GM19099 (cell line): Measurements from ENCODE around the gene NACAD.

ENCODE experiments used
- POLR2A ChIP-seq: IDR thresholded peaks from 3 replicates; pipeline ENCODE4 v1.6.1; 2011; ENCODE audit warnings: low read depth; ENCODE audit not compliant: insufficient read length; ENCODE audit errors: extremely low read depth

Gene NACAD

GRCh38 chr7:45087301-45088145, 1.2 kb downstream of the NACAD start:
- TF ChIP-seq POLR2A = no peak

- TF ChIP-seq POLR2A = no peak
These were observed 2.3 kb downstream of the NACAD start for GRCh38 chr7:45086331-45087065.

- no peak for TF ChIP-seq POLR2A
These were observed 3.1 kb downstream of the NACAD start for GRCh38 chr7:45085619-45086200.

- no peak for TF ChIP-seq POLR2A
These were observed 3.7 kb downstream of the NACAD start for GRCh38 chr7:45084901-45085618.

- no peak for TF ChIP-seq POLR2A
These were observed 4.4 kb downstream of the NACAD start for GRCh38 chr7:45084336-45084735.

- no peak for TF ChIP-seq POLR2A
These were observed 5.9 kb downstream of the NACAD start for GRCh38 chr7:45082831-45083331.

- no peak for TF ChIP-seq POLR2A
These were observed 6.5 kb downstream of the NACAD start for GRCh38 chr7:45082031-45082830.

- no peak for TF ChIP-seq POLR2A
These were observed 7.1 kb downstream of the NACAD start for GRCh38 chr7:45081670-45081974.

GRCh38 chr7:45080958-45081669, 7.7 kb downstream of the NACAD start:
- TF ChIP-seq POLR2A = no peak

GRCh38 chr7:45080265-45080957, 8.4 kb downstream of the NACAD start:
- TF ChIP-seq POLR2A = no peak

- no peak for TF ChIP-seq POLR2A
These were observed 10.6 kb downstream of the NACAD start for GRCh38 chr7:45078125-45078681.

GRCh38 chr7:45077579-45077978, 11.2 kb downstream of the NACAD start:
- TF ChIP-seq POLR2A = no peak

- no peak for TF ChIP-seq POLR2A
These were observed 11.8 kb downstream of the NACAD start for GRCh38 chr7:45076946-45077345.
